Mesenteric fat pad (tissue), 1 donor: ENCODE data around the gene CLCN6. TPM values are rescaled to one million over a fixed set of nuclear protein-coding genes. Genes with fewer than 3 reads are reported as not detected.

ENCODE experiments used
- total RNA-seq: library from RNA; stranded (reverse); fragmentation: NEBNext Ultra II Directional; extraction: Animal tissue kit (Norgen Biotek cat#: 25700); gene quantifications from one replicate; pipeline ENCODE4 v1.2.1, GENCODE V29; 2021
- donor health status: DM: yes; HTN: yes; CAD: no.

Gene CLCN6
- total RNA-seq, 1 donor from 2014 or later: 24.1 TPM

Other genes starting within 250 kb of the CLCN6 start
- gene FBXO2, start 151.8 kb upstream of the CLCN6 start, total RNA-seq: 0.71 TPM
- gene FBXO44, start 151.3 kb upstream of the CLCN6 start, total RNA-seq: 12.1 TPM
- gene FBXO6, start 142.0 kb upstream of the CLCN6 start, total RNA-seq: 11.2 TPM
- gene MAD2L2, start 125.0 kb upstream of the CLCN6 start, total RNA-seq: 25.1 TPM
- not detected for gene DRAXIN, start 114.5 kb upstream of the CLCN6 start, total RNA-seq
- gene AGTRAP, start 70.1 kb upstream of the CLCN6 start, total RNA-seq: 39.8 TPM
- 1.1 TPM for gene C1orf167, start 44.0 kb upstream of the CLCN6 start, total RNA-seq
- gene MTHFR, start 227 bp upstream of the CLCN6 start, total RNA-seq: 35.8 TPM
- not detected for gene NPPA, start 41.6 kb downstream of the CLCN6 start, total RNA-seq
- not detected for gene NPPB, start 52.8 kb downstream of the CLCN6 start, total RNA-seq
- 35.9 TPM for gene KIAA2013, start 120.2 kb downstream of the CLCN6 start, total RNA-seq
- 66.9 TPM for gene PLOD1, start 128.5 kb downstream of the CLCN6 start, total RNA-seq
- gene MFN2, start 174.3 kb downstream of the CLCN6 start, total RNA-seq: 93.6 TPM
- gene MIIP, start 213.3 kb downstream of the CLCN6 start, total RNA-seq: 35.7 TPM